Ascending aorta (tissue), 2 donors: ENCODE results near the gene OPA3. TPM values are rescaled to one million over a fixed set of nuclear protein-coding genes. Genes with fewer than 3 reads are reported as not detected.

ENCODE experiments used
- DNase-seq, 2 donors: peaks; one replicate each; pipeline ENCODE4 v3.0.0-alpha.2; 2019; ENCODE audit warnings: low spot score in 2 of 2
- H3K27ac ChIP-seq, 2 donors: fragments of 200-600 bp; sonication (generic); one replicate each; pipeline ENCODE4 v1.5.1; 2016 to 2017; ENCODE audit warnings: mild to moderate bottlenecking in 1 of 2
- H3K27me3 ChIP-seq: fragments of 200-600 bp; sonication (generic); one replicate; pipeline ENCODE4 v1.5.1; 2017
- H3K36me3 ChIP-seq, 2 donors: fragments of 200-600 bp; sonication (generic); one replicate each; pipeline ENCODE4 v1.5.1; 2016
- H3K4me1 ChIP-seq, 2 donors: fragments of 200-600 bp; sonication (generic); one replicate each; pipeline ENCODE4 v1.5.1; 2016 to 2017; ENCODE audit warnings: mild to moderate bottlenecking in 1 of 2
- H3K4me3 ChIP-seq, 2 donors: fragments of 200-600 bp; sonication (generic); one replicate each; pipeline ENCODE4 v1.5.1; 2016 to 2017; ENCODE audit warnings: mild to moderate bottlenecking in 1 of 2
- H3K9me3 ChIP-seq, 2 donors: fragments of 200-600 bp; sonication (generic); one replicate each; pipeline ENCODE4 v1.5.1; 2016
- intact Hi-C: fragments of 100-400 bp; cut with DNase I; formaldehyde crosslinking; loops from one replicate; pipeline ENCODE4 v1.15.1; 2023
- total RNA-seq: library from RNA; depleted of rRNA; stranded (reverse); fragments of >200 nt; gene quantifications from one replicate; pipeline ENCODE4 v1.1.0, GENCODE V29; 2016
- TF ChIP-seq, protein P1 (sequence below), 3 experiments: fragments of 200-600 bp in 2 of 3; fragments of 450-650 bp in 1 of 3; sonication (generic) in 2 of 3; IDR thresholded peaks; one replicate each; pipeline ENCODE4 v1.5.1; 2016 to 2019; ENCODE audit warnings: antibody characterized with exemption in 3 of 3, mild to moderate bottlenecking in 1 of 3, moderate library complexity in 1 of 3

OPA3 gene
- total RNA-seq, 1 donor from 2014 or later, result 4.5 TPM

DNA sequence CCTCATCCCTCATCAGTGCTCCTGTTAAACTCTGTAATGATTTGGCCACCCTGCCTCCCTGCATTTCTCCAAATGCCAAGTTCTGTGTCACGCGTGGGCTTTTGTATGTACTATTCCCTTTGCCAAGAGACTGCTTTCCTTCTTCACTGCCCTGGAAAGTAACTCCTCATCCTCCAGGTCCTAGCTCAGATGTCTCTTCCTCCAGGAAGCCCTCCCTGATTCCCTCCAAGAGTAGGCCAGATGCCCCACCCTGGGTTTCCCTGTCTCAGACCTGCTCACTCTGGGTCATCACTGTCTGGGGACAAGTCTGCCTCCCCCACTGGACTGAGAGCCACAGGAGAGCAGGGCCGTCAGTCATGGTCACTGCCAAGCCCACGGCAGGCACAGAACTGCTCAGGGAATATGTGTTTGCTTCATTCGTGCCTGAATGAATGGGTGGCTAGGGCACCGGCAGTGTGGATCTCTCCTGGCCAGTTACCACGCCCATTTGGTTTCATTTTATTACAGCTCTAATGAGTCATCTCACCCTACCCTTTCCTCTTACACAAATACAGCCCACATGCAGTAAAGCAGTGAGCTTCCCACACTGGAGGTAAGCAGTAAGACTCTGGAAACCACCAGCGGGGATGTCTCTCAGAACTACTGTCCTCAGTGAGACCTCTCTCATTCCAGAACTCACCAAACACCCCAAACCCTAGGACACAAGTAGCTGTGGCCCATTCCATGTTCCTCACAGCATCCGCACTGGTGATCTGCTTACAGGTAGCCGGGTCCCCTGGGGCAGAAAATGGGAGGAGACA lies 29.5 kb upstream of the OPA3 start:
- Histone ChIP-seq H3K36me3 (peaks cover 45 to 66% of the 10 kb centered on the region in 2 donors), H3K27ac (peak overlapping the region in 1 of 2 donors; percentile 40), H3K27me3 (no peaks in the 10 kb centered on the region), H3K9me3 (no peaks in the 10 kb centered on the region), H3K4me1 (no peaks in the 10 kb centered on the region), H3K4me3 (no peak overlapping the region)
- TF ChIP-seq, protein P1, sequence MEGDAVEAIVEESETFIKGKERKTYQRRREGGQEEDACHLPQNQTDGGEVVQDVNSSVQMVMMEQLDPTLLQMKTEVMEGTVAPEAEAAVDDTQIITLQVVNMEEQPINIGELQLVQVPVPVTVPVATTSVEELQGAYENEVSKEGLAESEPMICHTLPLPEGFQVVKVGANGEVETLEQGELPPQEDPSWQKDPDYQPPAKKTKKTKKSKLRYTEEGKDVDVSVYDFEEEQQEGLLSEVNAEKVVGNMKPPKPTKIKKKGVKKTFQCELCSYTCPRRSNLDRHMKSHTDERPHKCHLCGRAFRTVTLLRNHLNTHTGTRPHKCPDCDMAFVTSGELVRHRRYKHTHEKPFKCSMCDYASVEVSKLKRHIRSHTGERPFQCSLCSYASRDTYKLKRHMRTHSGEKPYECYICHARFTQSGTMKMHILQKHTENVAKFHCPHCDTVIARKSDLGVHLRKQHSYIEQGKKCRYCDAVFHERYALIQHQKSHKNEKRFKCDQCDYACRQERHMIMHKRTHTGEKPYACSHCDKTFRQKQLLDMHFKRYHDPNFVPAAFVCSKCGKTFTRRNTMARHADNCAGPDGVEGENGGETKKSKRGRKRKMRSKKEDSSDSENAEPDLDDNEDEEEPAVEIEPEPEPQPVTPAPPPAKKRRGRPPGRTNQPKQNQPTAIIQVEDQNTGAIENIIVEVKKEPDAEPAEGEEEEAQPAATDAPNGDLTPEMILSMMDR (IDR thresholded peaks at IDR 0.05), result no peak
- intact Hi-C loops, result no loop called here
- no peak for DNase-seq

GRCh38 chr19:45608948-45609347 lies 24.3 kb upstream of the OPA3 start:
- Histone ChIP-seq H3K4me3 (no peak overlapping the region), H3K9me3 (no peaks in the 10 kb centered on the region), H3K27ac (no peak overlapping the region), H3K36me3 (peaks cover 28 to 41% of the 10 kb centered on the region in 2 donors), H3K4me1 (peaks cover 0 to 7% of the 10 kb centered on the region in 2 donors), H3K27me3 (no peaks in the 10 kb centered on the region)
- intact Hi-C loops, result loop anchor here (5.0 kb wide), 1 partner anchor 73 kb away; no protein-coding TSS in a partner anchor
- DNase-seq, result no peak
- TF ChIP-seq, protein P1 (IDR thresholded peaks at IDR 0.05), result no peak

- peak overlapping the region in 1 of 2 donors; percentile 20 for H3K27ac ChIP-seq
- peak overlapping the region; percentile 17 to 41 for H3K4me3 ChIP-seq
- peak in 1 of 2 donors; percentile 83 for DNase-seq
- H3K9me3 ChIP-seq, result no peaks in the 10 kb centered on the region
- peaks cover 0 to 7% of the 10 kb centered on the region in 2 donors for H3K4me1 ChIP-seq
- TF ChIP-seq, protein P1 (IDR thresholded peaks at IDR 0.05), result peak; percentile 83 to 92 (median 92)
- intact Hi-C loops, result loop anchor here (1.0 to 5.0 kb wide), 2 partner anchors 35 to 75 kb away; no protein-coding TSS in a partner anchor
- H3K27me3 ChIP-seq, result peaks cover 10% of the 10 kb centered on the region
- H3K36me3 ChIP-seq, result peaks cover 21 to 27% of the 10 kb centered on the region in 2 donors
Observed at GRCh38 chr19:45607071-45608029, 22.7 kb upstream of the OPA3 start.

GRCh38 chr19:45601524-45602374 lies 17.1 kb upstream of the OPA3 start, which contains the start of gene GPR4:
GPR4 (minus strand) TSS chr19:45602212; CDS start chr19:45591866, 10,346 bp downstream.
- no peak for DNase-seq
- Histone ChIP-seq H3K36me3 (no peaks in the 10 kb centered on the region), H3K27ac (peak within 1 kb of the TSS in 1 of 2 donors; percentile 20), H3K9me3 (no peaks in the 10 kb centered on the region), H3K27me3 (peaks cover 28% of the 10 kb centered on the region), H3K4me1 (peaks cover 0 to 7% of the 10 kb centered on the region in 2 donors), H3K4me3 (peak within 1 kb of the TSS; percentile 37 to 46)
- TF ChIP-seq, protein P1 (IDR thresholded peaks at IDR 0.05), result no peak
- intact Hi-C loops, result no loop called here

DNA sequence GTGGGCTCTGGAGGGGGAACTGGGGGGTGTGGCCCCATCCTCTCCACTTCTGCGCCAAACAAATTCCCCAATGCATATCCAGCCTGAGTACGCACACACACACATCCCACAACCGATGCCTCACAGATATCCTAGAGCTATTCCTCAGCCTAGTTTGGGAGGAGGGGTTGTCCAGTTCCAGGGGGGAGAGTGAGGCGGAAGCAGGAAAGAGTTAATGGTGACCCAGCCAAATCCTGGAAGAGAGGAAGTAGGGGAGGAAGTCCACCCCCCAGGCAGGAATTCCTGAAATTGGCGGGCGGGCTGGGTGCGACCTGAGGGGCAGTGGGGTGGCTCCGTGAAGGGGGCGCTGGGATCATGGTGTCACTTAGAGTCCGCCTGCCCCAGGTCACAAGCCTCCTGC lies 16.5 kb upstream of the OPA3 start:
- intact Hi-C loops, result no loop called here
- no peaks in the 10 kb centered on the region for H3K36me3 ChIP-seq
- peaks cover 0 to 7% of the 10 kb centered on the region in 2 donors for H3K4me1 ChIP-seq
- H3K4me3 ChIP-seq, result peak overlapping the region; percentile 37 to 46
- no peak overlapping the region for H3K27ac ChIP-seq
- no peak for DNase-seq
- H3K27me3 ChIP-seq, result peaks cover 28% of the 10 kb centered on the region
- no peaks in the 10 kb centered on the region for H3K9me3 ChIP-seq
- TF ChIP-seq, protein P1 (IDR thresholded peaks at IDR 0.05), result no peak
